GM12872 (cell line): ENCODE results near the gene ZNF496.

Source experiments
- CTCF ChIP-seq: IDR thresholded peaks from 3 replicates; pipeline ENCODE4 v1.5.1; 2011; ENCODE audit warnings: low read depth, mild to moderate bottlenecking, low read length, moderate library complexity; ENCODE audit not compliant: insufficient read depth

The ZNF496 gene

GRCh38 chr1:247281001-247281574, 50.6 kb downstream of the ZNF496 start:
- no peak for TF ChIP-seq CTCF

- TF ChIP-seq CTCF = no peak
These were observed 54.5 kb downstream of the ZNF496 start for GRCh38 chr1:247277191-247277590.

DNA sequence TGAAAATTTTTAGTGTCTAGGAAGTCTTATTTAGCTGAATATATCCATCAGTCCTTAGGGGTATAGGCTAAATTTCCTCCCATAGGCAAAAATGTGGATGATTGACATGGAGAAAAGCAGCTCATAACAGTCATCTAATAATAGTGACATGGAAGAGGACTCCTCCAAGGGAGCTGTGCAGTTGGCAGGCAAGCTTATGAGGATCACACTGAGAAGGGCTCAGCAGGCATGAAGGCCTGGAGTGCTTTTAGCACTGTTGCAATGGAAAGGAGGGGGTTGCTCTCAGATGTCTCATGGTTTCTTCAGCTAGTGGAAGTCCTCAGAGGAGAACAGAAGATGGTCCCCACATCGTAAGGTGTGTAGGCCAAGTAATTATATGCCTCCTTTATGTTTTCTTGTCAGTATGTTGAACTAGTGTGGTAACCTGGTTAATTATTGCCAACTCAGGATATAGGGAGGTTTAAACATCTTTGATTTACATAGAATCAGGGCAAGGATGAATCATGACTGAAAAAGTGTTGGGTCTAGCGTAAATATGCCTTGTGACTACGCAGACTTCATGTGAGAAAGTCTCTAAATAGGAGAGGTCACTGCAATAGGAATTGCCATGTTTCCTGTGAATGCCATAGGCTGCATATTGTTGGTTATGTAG, 56.9 kb downstream of the ZNF496 start:
- no peak for TF ChIP-seq CTCF

DNA sequence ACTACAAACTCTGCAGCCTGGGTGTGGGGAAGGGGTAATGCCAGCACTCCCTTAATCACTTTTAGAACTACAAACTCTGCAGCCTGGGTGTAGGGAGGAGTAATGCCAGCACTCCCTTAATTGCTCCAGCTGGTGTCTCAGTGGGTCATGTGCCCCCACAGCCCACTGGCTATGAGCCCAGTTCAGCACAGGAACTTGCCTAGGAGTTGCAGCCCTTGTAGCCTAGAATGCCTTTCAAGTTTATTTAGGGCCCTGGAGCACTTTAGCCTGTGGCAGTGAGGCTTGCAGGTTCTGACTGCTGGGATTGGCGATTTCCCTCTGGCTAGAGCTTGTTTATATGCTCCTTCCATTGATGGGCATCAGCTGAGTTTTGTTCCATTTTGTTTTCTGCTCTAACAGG, 58.7 kb downstream of the ZNF496 start:
- no peak for TF ChIP-seq CTCF

DNA sequence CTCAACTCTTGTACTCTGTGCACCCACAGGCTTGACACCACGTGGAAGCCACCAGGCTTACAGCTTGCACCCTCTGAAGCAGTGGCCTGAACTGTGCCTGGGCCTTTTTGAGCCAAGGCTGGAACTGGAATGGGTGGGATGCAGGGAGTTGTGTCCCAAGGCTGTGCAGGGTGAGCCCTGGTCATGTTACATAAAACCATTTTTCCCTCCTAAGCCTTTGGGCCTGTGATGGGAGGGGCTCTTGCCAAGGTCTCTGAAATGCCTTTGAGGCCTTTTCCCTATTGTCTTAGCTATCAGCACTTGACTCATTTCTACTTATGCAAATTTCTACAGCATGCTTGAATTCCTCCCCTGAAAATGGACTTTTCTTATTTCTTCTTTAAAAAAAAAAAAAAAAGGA, 61.7 kb downstream of the ZNF496 start:
- TF ChIP-seq CTCF = no peak

DNA sequence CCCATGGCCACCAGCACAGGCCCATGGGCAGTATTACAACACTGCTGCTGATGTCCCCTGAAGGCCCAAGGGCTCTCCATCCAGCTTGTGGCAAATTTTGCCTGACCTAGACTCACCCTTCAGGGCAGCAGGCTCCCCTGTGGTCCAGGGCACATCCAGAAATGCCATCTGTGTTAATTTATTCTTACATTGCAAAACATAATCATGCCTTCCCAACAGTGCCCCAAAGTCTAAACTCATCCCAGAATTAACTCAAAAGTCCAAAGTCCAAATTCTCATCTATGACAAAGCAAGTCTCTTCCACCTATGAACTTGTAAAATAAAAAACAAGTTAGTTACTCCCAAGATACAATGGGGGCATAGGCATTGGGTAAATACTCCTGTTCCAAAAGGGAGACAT, 62.5 kb downstream of the ZNF496 start:
- TF ChIP-seq CTCF = no peak

DNA sequence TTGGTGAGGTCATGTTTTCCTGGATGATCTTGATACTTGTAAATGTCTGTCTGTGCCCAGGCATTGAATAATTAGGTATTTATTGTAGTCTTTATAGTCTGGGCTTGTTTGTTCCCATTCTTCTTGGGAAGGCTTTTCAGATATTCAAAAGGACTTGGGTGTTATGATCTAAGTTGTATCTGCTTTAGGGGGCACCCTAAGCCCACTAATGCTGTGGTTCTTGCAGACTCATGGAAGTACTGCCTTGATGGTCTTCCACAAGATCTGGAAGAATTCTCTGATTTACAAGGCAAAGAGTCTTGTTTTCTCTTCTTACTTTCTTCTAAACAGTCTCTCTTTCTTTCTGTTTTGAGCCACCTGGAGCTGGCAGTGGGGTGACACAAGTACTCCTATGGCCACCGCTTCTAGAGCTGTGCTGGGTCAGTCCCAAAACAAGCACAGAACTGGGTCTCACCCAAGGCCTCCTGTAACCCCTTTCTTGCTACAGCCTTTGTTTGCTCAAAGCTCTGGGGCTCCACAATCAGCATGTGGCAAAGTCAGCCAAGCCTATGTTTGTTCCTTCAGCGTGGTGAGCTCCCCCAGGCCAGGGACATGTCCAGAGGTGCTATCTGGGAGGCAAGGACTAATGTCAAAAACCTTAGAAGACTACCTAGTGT, 63.1 kb downstream of the ZNF496 start:
- TF ChIP-seq CTCF = no peak
